Omental fat pad (tissue), 4 donors: ENCODE measurements around the gene RPL18. TPM values are rescaled to one million over a fixed set of nuclear protein-coding genes. Genes with fewer than 3 reads are reported as not detected.

Source experiments
- ATAC-seq: fragments of 150-250 bp; one replicate; pipeline ENCODE4 v1.9.1; 2016; ENCODE audit warnings: mild to moderate bottlenecking, moderate library complexity; ENCODE audit not compliant: low FRiP score
- DNase-seq: peaks from one replicate; pipeline ENCODE4 v3.0.0-alpha.2; 2019; ENCODE audit warnings: low spot score
- CTCF ChIP-seq, 3 donors: fragments of 450-650 bp; IDR thresholded peaks; one replicate each; pipeline ENCODE4 v1.5.1; 2016 to 2017; ENCODE audit warnings: antibody characterized with exemption in 3 of 3, mild to moderate bottlenecking in 3 of 3, moderate library complexity in 2 of 3
- total RNA-seq, 4 donors: library from RNA; depleted of rRNA; stranded (reverse); fragments of >200 nt; gene quantifications; one replicate each; pipeline ENCODE4 v1.1.0, GENCODE V29; 2016

The RPL18 gene
- 1,000 to 10,000 TPM; 1,539 to 2,303 (median 1,904) TPM for total RNA-seq

GRCh38 chr19:48618916-48619691 is at the start of gene RPL18, which contains the start of gene SPHK2:
TSS of gene RPL18 (minus strand) at chr19:48619178. CDS start at chr19:48619143, 35 bp downstream.
TSS of gene SPHK2 (plus strand) at chr19:48619506. CDS start at chr19:48620515, 1,009 bp downstream.
- DNase-seq (peak; percentile 78), ATAC-seq (peak; percentile 87)
- no peak for TF ChIP-seq CTCF (IDR thresholded peaks at IDR 0.05)

DNA sequence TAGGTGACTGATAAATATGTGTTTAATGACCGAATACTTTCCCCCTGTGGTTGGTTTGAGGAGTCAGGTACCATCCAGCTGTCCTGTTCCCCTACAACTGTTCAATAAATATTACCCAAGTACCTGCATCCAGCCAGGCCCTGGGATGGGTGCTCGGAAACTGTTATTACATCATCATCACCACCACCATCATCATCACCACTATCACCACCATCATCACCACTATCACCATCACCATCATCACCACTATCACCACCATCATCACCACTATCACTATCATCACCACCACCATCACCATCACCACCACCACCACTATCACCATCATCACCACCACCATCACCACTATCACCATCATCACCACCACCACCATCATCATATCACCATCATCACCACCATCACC is 49.8 kb upstream of the RPL18 start:
- TF ChIP-seq CTCF (IDR thresholded peaks at IDR 0.05): no peak
- no peak for DNase-seq
- ATAC-seq: no peak

- DNase-seq (no peak), ATAC-seq (no peak)
- TF ChIP-seq CTCF (IDR thresholded peaks at IDR 0.05): no peak
Measured at GRCh38 chr19:48668332-48668731, 49.4 kb upstream of the RPL18 start.

GRCh38 chr19:48665786-48666185 is 46.8 kb upstream of the RPL18 start:
- no peak for ATAC-seq
- no peak for DNase-seq
- TF ChIP-seq CTCF (IDR thresholded peaks at IDR 0.05): no peak

GRCh38 chr19:48664476-48664875 is 45.5 kb upstream of the RPL18 start:
- no peak for TF ChIP-seq CTCF (IDR thresholded peaks at IDR 0.05)
- ATAC-seq: no peak
- DNase-seq: no peak

GRCh38 chr19:48663667-48664066 is 44.7 kb upstream of the RPL18 start:
- no peak for DNase-seq
- ATAC-seq: no peak
- no peak for TF ChIP-seq CTCF (IDR thresholded peaks at IDR 0.05)

DNA sequence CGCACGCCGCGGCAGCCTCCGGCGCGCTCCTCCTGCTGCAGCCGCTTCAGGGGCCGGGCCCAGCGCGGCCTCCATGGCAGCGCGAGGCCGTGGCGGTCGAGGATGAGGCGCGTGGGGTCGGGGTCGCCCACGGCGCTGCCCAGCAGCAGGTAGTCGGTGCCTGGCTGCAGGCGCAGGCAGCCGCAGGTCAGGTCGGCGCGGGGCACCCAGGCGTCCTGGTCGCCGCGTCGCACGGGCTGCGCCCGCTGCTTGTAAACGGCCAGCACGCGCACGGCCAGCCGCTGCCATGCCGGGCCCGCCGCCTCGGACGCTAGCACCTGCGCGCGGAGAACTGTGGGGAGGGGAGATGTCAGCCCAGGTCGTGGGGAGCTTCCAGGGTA is 42.7 kb upstream of the RPL18 start:
- TF ChIP-seq CTCF (IDR thresholded peaks at IDR 0.05): no peak
- no peak for DNase-seq
- ATAC-seq: no peak
